H1 (cell line): ENCODE results near the gene OR2A25. TPM values are rescaled to one million over a fixed set of nuclear protein-coding genes. Genes with fewer than 3 reads are reported as not detected.

Experiments
- ASH2L ChIP-seq: fragments of 200-600, 300-600 bp; sonication (generic); IDR thresholded peaks from one replicate; pipeline ENCODE4 v1.7.1; 2017; ENCODE audit warnings: low read length
- GABPA ChIP-seq: IDR thresholded peaks from 2 replicates; pipeline ENCODE4 v1.6.1; 2011; ENCODE audit warnings: mild to moderate bottlenecking, low read length, moderate library complexity, borderline replicate concordance; ENCODE audit not compliant: insufficient read depth
- POLR2AphosphoS5 ChIP-seq: IDR thresholded peaks from 2 replicates; pipeline ENCODE4 v1.6.1; 2011; ENCODE audit warnings: low read depth, low read length
- polyA plus RNA-seq, 7 experiments: library from polyadenylated mRNA; depleted of rRNA in 3 of 7; stranded (reverse) in 5 of 7; unstranded in 2 of 7; fragments of >200 nt in 5 of 7; fragments of 200-250 nt in 2 of 7; gene quantifications; 1 replicate in 5 of 7; 2 replicates in 1 of 7; 4 replicates in 1 of 7; pipeline versions ENCODE4 v1.2.1 to v1.2.3, GENCODE V29; 2011 to 2013; ENCODE audit warnings: missing spikeins in 2 of 7, mixed read lengths in 2 of 7
- total RNA-seq: library from RNA; stranded (reverse); fragmentation: NEBNext Ultra II Directional; extraction: Animal tissue kit (Norgen Biotek cat#: 25700); gene quantifications from 2 replicates; pipeline ENCODE4 v1.2.1, GENCODE V29; 2021
- TF ChIP-seq, protein P1 (sequence below): IDR thresholded peaks from 2 replicates; pipeline ENCODE4 v1.6.1; 2011; ENCODE audit warnings: low read depth, mild to moderate bottlenecking, low read length; ENCODE audit not compliant: insufficient read depth

The OR2A25 gene
- total and polyA plus RNA-seq, 2 of the 8 experiments (the other 6 are each of a cell fraction or from before 2014, with no cell fraction given): not detected

DNA sequence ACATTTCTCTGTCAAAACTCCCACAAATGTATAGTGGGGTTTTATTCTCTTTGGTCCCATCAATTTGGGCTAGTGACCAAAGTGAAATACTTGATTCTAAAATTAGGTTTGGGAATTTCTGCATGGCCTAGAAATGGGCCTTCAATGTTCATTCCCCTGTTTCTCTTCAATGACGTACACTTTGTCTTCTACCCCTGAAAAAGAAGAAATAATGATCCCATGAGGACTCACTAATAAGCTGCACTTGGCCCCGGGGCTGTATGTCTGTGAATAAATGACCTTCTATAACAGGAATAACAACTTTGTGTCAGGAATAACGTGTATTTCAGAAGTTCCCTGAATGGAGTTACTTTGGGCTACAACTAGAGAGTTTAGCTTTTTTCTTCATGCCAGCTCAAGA, 49.3 kb upstream of the OR2A25 start (continued):
- TF ChIP-seq, protein P1, sequence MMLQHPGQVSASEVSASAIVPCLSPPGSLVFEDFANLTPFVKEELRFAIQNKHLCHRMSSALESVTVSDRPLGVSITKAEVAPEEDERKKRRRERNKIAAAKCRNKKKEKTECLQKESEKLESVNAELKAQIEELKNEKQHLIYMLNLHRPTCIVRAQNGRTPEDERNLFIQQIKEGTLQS: no peak
- TF ChIP-seq POLR2AphosphoS5: no peak
- no peak for TF ChIP-seq GABPA
- no peak for TF ChIP-seq ASH2L
